K562 (cell line): ENCODE measurements around the gene CCDC9. TPM values are rescaled to one million over a fixed set of nuclear protein-coding genes. Genes with fewer than 3 reads are reported as not detected.

ENCODE experiments used
- CHAMP1 ChIP-seq: fragments of 450-650 bp; IDR thresholded peaks from 2 replicates; pipeline ENCODE4 v1.6.1; 2016; ENCODE audit warnings: mild to moderate bottlenecking
- FOXO4 ChIP-seq: fragments of 450-650 bp; formaldehyde crosslinking; IDR thresholded peaks from 2 replicates; pipeline ENCODE4 v1.4.0; 2020; ENCODE audit warnings: mild to moderate bottlenecking, moderate library complexity
- PCBP1 ChIP-seq: fragments of 200-400 bp; formaldehyde crosslinking; IDR thresholded peaks from 2 replicates; pipeline ENCODE4 v1.6.1; 2018; ENCODE audit warnings: mild to moderate bottlenecking, low read depth, low read length; ENCODE audit not compliant: poor library complexity, severe bottlenecking
- SRSF9 ChIP-seq: fragments of 200-400 bp; formaldehyde crosslinking; IDR thresholded peaks from 2 replicates; pipeline ENCODE4 v1.6.1; 2017; ENCODE audit warnings: low read depth, low read length, borderline replicate concordance
- TCF7 ChIP-seq: sonication (generic); IDR thresholded peaks from 2 replicates; pipeline ENCODE4 v1.6.1; 2016; ENCODE audit warnings: antibody characterized with exemption, borderline replicate concordance
- ZBTB11 ChIP-seq, 3 experiments: fragments of 200-800 bp in 1 of 3; fragments of 250-450 bp in 1 of 3; fragments of 450-650 bp in 1 of 3; sonication (Bioruptor Pico) in 1 of 3; sonication (Bioruptor generic) in 1 of 3; formaldehyde crosslinking in 1 of 3; IDR thresholded peaks; 2 replicates each; pipeline versions ENCODE4 v1.6.1 to v1.8.0; 2016 to 2022; ENCODE audit warnings: mild to moderate bottlenecking in 2 of 3, missing genetic modification characterization in 2 of 3, missing compliant biosample characterization in 1 of 3, moderate library complexity in 1 of 3
- ZNF133 ChIP-seq: fragments of 250-450 bp; sonication (Bioruptor Pico); IDR thresholded peaks from 2 replicates; pipeline ENCODE4 v1.4.0; 2020; ENCODE audit warnings: mild to moderate bottlenecking
- ZNF174 ChIP-seq: fragments of 250-450 bp; sonication (Bioruptor Pico); IDR thresholded peaks from 2 replicates; pipeline ENCODE4 v1.4.0; 2020; ENCODE audit warnings: mild to moderate bottlenecking
- ZNF263 ChIP-seq: sonication (generic); formaldehyde crosslinking; IDR thresholded peaks from 2 replicates; pipeline ENCODE4 v1.8.0; 2022; ENCODE audit warnings: mild to moderate bottlenecking, missing genetic modification reagents, borderline replicate concordance
- ZNF717 ChIP-seq: fragments of 250-450 bp; sonication (Bioruptor Pico); IDR thresholded peaks from 2 replicates; pipeline ENCODE4 v1.5.0; 2021
- polyA plus RNA-seq, 8 experiments: library from polyadenylated mRNA; depleted of rRNA in 4 of 8; stranded (reverse) in 5 of 8; unstranded in 3 of 8; fragments of >200 nt; fragmentation: Nextera tagmentation in 2 of 8; fragmentation: Illumina TruSeq in 1 of 8; extraction: Ambion mirVana in 2 of 8; extraction: Trizol in 1 of 8; gene quantifications; 2 replicates each; pipeline versions ENCODE4 v1.2.1 to v1.2.3, GENCODE V29; 2011 to 2014; ENCODE audit warnings: inconsistent platforms in 1 of 8, missing spikeins in 1 of 8
- total RNA-seq, 7 experiments: library from RNA; depleted of rRNA in 6 of 7; stranded (reverse); fragments of >200 nt in 6 of 7; fragmentation: Illumina TruSeq in 2 of 7; extraction: Trizol in 2 of 7; gene quantifications; 2 replicates each; pipeline versions ENCODE4 v1.2.1 to v1.2.3, GENCODE V29; 2011 to 2021; ENCODE audit warnings: low replicate concordance in 1 of 7

The CCDC9 gene
- total and polyA plus RNA-seq, 9 of the 15 experiments (the other 6 are each of a cell fraction or from before 2014, with no cell fraction given): 0.23 to 38.6 (median 8.4) TPM

- no peak for TF ChIP-seq TCF7
- TF ChIP-seq ZNF263 (CRISPR knock-in tag): peak; percentile 68
- no peak for TF ChIP-seq CHAMP1
- TF ChIP-seq SRSF9: no peak
- no peak for TF ChIP-seq PCBP1
- no peak for TF ChIP-seq ZNF133
- no peak for TF ChIP-seq ZNF174 (CRISPR knock-in tag)
- TF ChIP-seq FOXO4 (CRISPR knock-in tag): no peak
- peak; percentile 52; the same call in 1 of the 2 replicates for TF ChIP-seq ZNF717 (CRISPR knock-in tag)
- TF ChIP-seq ZBTB11 (CRISPR knock-in tag; IDR thresholded peaks at IDR 0.05): no peak; a peak in 1 of 6 replicates
Observed at GRCh38 chr19:47273313-47274070, 17.2 kb downstream of the CCDC9 start (continued).
